SK-N-SH treated with all-trans-retinoic acid at 6 μM for 48 hours (cell line): Measurements from ENCODE around the gene SLC19A1.

Source experiments
- ISL1 ChIP-seq: fragments of 250-450 bp; sonication (Bioruptor Pico); IDR thresholded peaks from 2 replicates; pipeline ENCODE4 v2.1.2; 2022; ENCODE audit warnings: mild to moderate bottlenecking, moderate library complexity
- ZFP30 ChIP-seq: fragments of 450-650 bp; formaldehyde crosslinking; IDR thresholded peaks from 2 replicates; pipeline ENCODE4 v1.5.0; 2022; ENCODE audit warnings: mild to moderate bottlenecking, moderate library complexity

DNA sequence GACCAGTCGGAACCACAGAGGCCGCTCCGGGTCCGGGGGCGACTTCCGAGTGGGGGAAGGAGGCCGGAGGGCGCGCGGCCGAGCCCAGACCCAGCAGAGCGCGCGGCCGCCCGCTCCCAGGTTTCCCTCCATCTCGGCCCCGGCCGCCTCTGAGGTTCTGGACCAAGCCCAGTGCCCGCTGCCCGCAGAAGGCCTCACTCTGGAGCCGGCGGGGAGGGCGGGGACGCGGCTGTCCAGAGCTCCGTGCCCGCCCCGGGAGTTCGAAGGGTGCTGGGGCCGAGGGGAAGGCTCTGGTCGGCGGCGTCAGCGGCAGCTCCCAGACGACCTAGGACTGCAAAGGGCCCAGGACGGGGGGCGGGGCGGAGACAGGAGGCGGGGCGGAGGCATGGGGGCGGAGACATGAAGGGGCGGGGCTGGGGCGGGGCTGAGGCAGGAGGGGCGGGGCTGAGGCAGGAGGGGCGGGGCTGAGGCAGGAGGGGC, 48.0 kb upstream of the SLC19A1 start:
- no peak for TF ChIP-seq ZFP30
- no peak for TF ChIP-seq ISL1 (CRISPR knock-in tag)
